SK-N-DZ (cell line): Measurements from ENCODE around the gene PURA.
A peak's percentile ranks its signal among the peaks of the same experiment; 100 is the strongest.

Source experiments
- DNase-seq: peaks from one replicate; pipeline ENCODE4 v3.0.0-alpha.2; 2015; ENCODE audit warnings: low spot score

PURA gene

GRCh38 chr5:140109759-140110645, 3.9 kb upstream of the PURA start:
- DNase-seq, result no peak

- DNase-seq, result no peak
Measured at GRCh38 chr5:140110646-140110957, 3.3 kb upstream of the PURA start.

GRCh38 chr5:140111011-140111858, 2.7 kb upstream of the PURA start:
- DNase-seq, result no peak

- no peak for DNase-seq
Measured at GRCh38 chr5:140111859-140112551, 1.9 kb upstream of the PURA start.

- DNase-seq, result peak; percentile 21
Measured at GRCh38 chr5:140112685-140113179, 1.2 kb upstream of the PURA start.

GRCh38 chr5:140113180-140113698, 670 bp upstream of the PURA start:
- DNase-seq, result peak; percentile 35

- peak; percentile 58 for DNase-seq
Measured at GRCh38 chr5:140114341-140115185, 654 bp downstream of the PURA start.

GRCh38 chr5:140115186-140115500, 1.2 kb downstream of the PURA start:
- DNase-seq, result no peak

- DNase-seq, result no peak
Measured at GRCh38 chr5:140116716-140117115, 2.8 kb downstream of the PURA start.

- DNase-seq, result no peak
Measured at GRCh38 chr5:140117523-140117922, 3.6 kb downstream of the PURA start.

- no peak for DNase-seq
Measured at GRCh38 chr5:140118302-140118936, 4.5 kb downstream of the PURA start.

- DNase-seq, result no peak
Measured at GRCh38 chr5:140125637-140126036, 11.7 kb downstream of the PURA start, which contains the start of gene IGIP. TSS of gene IGIP (plus strand) at chr5:140125937. CDS start at chr5:140128477, 2,540 bp downstream.

GRCh38 chr5:140126315-140127012, 12.6 kb downstream of the PURA start:
- DNase-seq, result no peak

GRCh38 chr5:140128376-140128775, 14.5 kb downstream of the PURA start:
- DNase-seq, result no peak

GRCh38 chr5:140130949-140131733, 17.2 kb downstream of the PURA start:
- DNase-seq, result no peak

GRCh38 chr5:140131967-140132409, 18.1 kb downstream of the PURA start:
- no peak for DNase-seq

GRCh38 chr5:140133514-140134167, 19.7 kb downstream of the PURA start:
- DNase-seq, result no peak

GRCh38 chr5:140134277-140134935, 20.5 kb downstream of the PURA start:
- no peak for DNase-seq
